Measurements from ENCODE around the gene SUN3. TPM values are rescaled to one million over a fixed set of nuclear protein-coding genes. Genes with fewer than 3 reads are reported as not detected.

The SUN3 gene
- total and polyA plus RNA-seq, 10 of the 15 experiments (the other 5 are each of a cell fraction or from before 2014, with no cell fraction given): 0.29 to 0.48 TPM; not detected in 8

- TF ChIP-seq SPI1 (IDR thresholded peaks at IDR 0.05; ENCODE audit: borderline replicate concordance, insufficient read depth, low read depth, low read length) (peak; percentile 40; the same call in 1 of the 2 replicates), JUNB (IDR thresholded peaks at IDR 0.05) (no peak), HDAC6 (IDR thresholded peaks at IDR 0.05; ENCODE audit: unreplicated experiment) (no peak), SREBF1 (IDR thresholded peaks at IDR 0.05; ENCODE audit: low read length) (no peak), MTA2 (IDR thresholded peaks at IDR 0.05; ENCODE audit: low read depth) (peak; percentile 36; the same call in 1 of the 2 replicates), BRCA1 (IDR thresholded peaks at IDR 0.05; ENCODE audit: low read depth, low read length) (no peak), RUNX3 (IDR thresholded peaks at IDR 0.05; ENCODE audit: low read length) (peak; percentile 31; the same call in 1 of the 2 replicates), CREM (IDR thresholded peaks at IDR 0.05; ENCODE audit: low read depth) (peak; percentile 57; the same call in 1 of the 2 replicates), SUZ12 (IDR thresholded peaks at IDR 0.05; ENCODE audit: unreplicated experiment) (no peak), GATAD2B (conservative IDR thresholded peaks at IDR 0.05; ENCODE audit: low read depth) (no peak), PBX3 (IDR thresholded peaks at IDR 0.05; ENCODE audit: insufficient replicate concordance, low read depth, low read length) (no peak), CREB1 (IDR thresholded peaks at IDR 0.05; ENCODE audit: low read depth) (peak; percentile 77), RAD51 (IDR thresholded peaks at IDR 0.05) (peak; percentile 93), FOS (IDR thresholded peaks at IDR 0.05; ENCODE audit: borderline replicate concordance, extremely low read depth, insufficient read length) (no peak), MAX (IDR thresholded peaks at IDR 0.05; ENCODE audit: low read depth, low read length) (no peak), STAT3 (IDR thresholded peaks at IDR 0.05; ENCODE audit: low read depth, low read length) (no peak), POU2F2 (IDR thresholded peaks at IDR 0.05; ENCODE audit: borderline replicate concordance, low read depth, low read length) (no peak), SRF (IDR thresholded peaks at IDR 0.05; ENCODE audit: low read depth in 2 of 2, low read length in 2 of 2) (no peak)
- TF ChIP-seq, protein P1, sequence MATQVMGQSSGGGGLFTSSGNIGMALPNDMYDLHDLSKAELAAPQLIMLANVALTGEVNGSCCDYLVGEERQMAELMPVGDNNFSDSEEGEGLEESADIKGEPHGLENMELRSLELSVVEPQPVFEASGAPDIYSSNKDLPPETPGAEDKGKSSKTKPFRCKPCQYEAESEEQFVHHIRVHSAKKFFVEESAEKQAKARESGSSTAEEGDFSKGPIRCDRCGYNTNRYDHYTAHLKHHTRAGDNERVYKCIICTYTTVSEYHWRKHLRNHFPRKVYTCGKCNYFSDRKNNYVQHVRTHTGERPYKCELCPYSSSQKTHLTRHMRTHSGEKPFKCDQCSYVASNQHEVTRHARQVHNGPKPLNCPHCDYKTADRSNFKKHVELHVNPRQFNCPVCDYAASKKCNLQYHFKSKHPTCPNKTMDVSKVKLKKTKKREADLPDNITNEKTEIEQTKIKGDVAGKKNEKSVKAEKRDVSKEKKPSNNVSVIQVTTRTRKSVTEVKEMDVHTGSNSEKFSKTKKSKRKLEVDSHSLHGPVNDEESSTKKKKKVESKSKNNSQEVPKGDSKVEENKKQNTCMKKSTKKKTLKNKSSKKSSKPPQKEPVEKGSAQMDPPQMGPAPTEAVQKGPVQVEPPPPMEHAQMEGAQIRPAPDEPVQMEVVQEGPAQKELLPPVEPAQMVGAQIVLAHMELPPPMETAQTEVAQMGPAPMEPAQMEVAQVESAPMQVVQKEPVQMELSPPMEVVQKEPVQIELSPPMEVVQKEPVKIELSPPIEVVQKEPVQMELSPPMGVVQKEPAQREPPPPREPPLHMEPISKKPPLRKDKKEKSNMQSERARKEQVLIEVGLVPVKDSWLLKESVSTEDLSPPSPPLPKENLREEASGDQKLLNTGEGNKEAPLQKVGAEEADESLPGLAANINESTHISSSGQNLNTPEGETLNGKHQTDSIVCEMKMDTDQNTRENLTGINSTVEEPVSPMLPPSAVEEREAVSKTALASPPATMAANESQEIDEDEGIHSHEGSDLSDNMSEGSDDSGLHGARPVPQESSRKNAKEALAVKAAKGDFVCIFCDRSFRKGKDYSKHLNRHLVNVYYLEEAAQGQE (IDR thresholded peaks at IDR 0.05; ENCODE audit: low read depth, low read length): no peak
- TF ChIP-seq, protein P2, sequence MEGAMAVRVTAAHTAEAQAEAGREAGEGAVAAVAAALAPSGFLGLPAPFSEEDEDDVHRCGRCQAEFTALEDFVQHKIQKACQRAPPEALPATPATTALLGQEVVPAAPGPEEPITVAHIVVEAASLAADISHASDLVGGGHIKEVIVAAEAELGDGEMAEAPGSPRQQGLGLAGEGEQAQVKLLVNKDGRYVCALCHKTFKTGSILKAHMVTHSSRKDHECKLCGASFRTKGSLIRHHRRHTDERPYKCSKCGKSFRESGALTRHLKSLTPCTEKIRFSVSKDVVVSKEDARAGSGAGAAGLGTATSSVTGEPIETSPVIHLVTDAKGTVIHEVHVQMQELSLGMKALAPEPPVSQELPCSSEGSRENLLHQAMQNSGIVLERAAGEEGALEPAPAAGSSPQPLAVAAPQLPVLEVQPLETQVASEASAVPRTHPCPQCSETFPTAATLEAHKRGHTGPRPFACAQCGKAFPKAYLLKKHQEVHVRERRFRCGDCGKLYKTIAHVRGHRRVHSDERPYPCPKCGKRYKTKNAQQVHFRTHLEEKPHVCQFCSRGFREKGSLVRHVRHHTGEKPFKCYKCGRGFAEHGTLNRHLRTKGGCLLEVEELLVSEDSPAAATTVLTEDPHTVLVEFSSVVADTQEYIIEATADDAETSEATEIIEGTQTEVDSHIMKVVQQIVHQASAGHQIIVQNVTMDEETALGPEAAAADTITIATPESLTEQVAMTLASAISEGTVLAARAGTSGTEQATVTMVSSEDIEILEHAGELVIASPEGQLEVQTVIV (IDR thresholded peaks at IDR 0.05; ENCODE audit: borderline replicate concordance, partially characterized antibody): no peak
Observed at GRCh38 chr7:48052748-48053147, 23.8 kb upstream of the SUN3 start (continued).

All from GM12878 (cell line).